ENCODE measurements around the gene LSAMP.

GRCh38 chr3:115792206-115792955 lies 652.9 kb downstream of the LSAMP start:
- TF ChIP-seq, protein P1, sequence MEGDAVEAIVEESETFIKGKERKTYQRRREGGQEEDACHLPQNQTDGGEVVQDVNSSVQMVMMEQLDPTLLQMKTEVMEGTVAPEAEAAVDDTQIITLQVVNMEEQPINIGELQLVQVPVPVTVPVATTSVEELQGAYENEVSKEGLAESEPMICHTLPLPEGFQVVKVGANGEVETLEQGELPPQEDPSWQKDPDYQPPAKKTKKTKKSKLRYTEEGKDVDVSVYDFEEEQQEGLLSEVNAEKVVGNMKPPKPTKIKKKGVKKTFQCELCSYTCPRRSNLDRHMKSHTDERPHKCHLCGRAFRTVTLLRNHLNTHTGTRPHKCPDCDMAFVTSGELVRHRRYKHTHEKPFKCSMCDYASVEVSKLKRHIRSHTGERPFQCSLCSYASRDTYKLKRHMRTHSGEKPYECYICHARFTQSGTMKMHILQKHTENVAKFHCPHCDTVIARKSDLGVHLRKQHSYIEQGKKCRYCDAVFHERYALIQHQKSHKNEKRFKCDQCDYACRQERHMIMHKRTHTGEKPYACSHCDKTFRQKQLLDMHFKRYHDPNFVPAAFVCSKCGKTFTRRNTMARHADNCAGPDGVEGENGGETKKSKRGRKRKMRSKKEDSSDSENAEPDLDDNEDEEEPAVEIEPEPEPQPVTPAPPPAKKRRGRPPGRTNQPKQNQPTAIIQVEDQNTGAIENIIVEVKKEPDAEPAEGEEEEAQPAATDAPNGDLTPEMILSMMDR (IDR thresholded peaks at IDR 0.05) = no peak
- TF ChIP-seq EP300 (IDR thresholded peaks at IDR 0.05) = no peak
- TF ChIP-seq POLR2AphosphoS5 (IDR thresholded peaks at IDR 0.05) = no peak
- TF ChIP-seq POLR2A (IDR thresholded peaks at IDR 0.05) = no peak
